Upper lobe of left lung (tissue), 4 donors: Measurements from ENCODE around the gene TGFB1I1.

Experiments
- EP300 ChIP-seq, 4 donors: sonication (generic); formaldehyde crosslinking; IDR thresholded peaks; one replicate each; pipeline ENCODE4 v1.5.1; 2017; ENCODE audit warnings: antibody characterized with exemption in 4 of 4, control low read depth in 2 of 4
- POLR2A ChIP-seq, 4 donors: fragments of 450-650 bp; IDR thresholded peaks; one replicate each; pipeline ENCODE4 v1.5.1; 2016 to 2017; ENCODE audit warnings: antibody characterized with exemption in 4 of 4, mild to moderate bottlenecking in 2 of 4
- POLR2AphosphoS5 ChIP-seq, 2 donors: sonication (generic); formaldehyde crosslinking; IDR thresholded peaks; one replicate each; pipeline ENCODE4 v1.5.1; 2017; ENCODE audit warnings: antibody characterized with exemption in 2 of 2
- TF ChIP-seq, protein P1 (sequence below), 6 experiments: fragments of 450-650 bp in 4 of 6; fragments of 200-600 bp in 2 of 6; sonication (generic) in 2 of 6; IDR thresholded peaks; one replicate each; pipeline ENCODE4 v1.5.1; 2016 to 2019; ENCODE audit warnings: antibody characterized with exemption in 6 of 6

DNA sequence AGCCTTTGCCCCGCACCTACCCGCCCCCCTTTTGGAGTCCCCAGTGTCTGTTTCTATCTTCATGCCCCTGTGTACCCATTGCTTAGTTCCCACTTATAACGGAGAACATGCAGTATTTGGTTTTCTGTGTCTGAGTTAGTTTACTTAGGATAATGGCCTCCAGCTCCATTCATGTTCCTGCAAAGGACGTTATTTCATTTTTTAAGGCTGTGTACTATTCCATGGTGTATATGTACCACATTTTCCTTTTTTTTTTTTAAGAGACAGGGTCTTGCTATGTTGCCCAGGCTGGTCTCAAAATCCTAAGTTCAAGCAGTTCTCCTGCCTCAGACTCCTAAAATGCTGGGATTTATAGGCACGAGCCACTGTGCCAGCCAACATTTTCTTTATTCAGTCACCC lies 4.1 kb upstream of the TGFB1I1 start:
- TF ChIP-seq POLR2A (IDR thresholded peaks at IDR 0.05) (no peak), EP300 (IDR thresholded peaks at IDR 0.05) (no peak), POLR2AphosphoS5 (IDR thresholded peaks at IDR 0.05) (no peak)
- TF ChIP-seq, protein P1, sequence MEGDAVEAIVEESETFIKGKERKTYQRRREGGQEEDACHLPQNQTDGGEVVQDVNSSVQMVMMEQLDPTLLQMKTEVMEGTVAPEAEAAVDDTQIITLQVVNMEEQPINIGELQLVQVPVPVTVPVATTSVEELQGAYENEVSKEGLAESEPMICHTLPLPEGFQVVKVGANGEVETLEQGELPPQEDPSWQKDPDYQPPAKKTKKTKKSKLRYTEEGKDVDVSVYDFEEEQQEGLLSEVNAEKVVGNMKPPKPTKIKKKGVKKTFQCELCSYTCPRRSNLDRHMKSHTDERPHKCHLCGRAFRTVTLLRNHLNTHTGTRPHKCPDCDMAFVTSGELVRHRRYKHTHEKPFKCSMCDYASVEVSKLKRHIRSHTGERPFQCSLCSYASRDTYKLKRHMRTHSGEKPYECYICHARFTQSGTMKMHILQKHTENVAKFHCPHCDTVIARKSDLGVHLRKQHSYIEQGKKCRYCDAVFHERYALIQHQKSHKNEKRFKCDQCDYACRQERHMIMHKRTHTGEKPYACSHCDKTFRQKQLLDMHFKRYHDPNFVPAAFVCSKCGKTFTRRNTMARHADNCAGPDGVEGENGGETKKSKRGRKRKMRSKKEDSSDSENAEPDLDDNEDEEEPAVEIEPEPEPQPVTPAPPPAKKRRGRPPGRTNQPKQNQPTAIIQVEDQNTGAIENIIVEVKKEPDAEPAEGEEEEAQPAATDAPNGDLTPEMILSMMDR (IDR thresholded peaks at IDR 0.05) = no peak
